ENCODE data around the gene ARHGAP25. TPM values are rescaled to one million over a fixed set of nuclear protein-coding genes. Genes with fewer than 3 reads are reported as not detected.

The ARHGAP25 gene
- total RNA-seq, 1 experiment from 2014 or later = 0.27 TPM

- H3K9me2 ChIP-seq (ENCODE audit: insufficient read depth) = no peaks in the 10 kb centered on the region
- no peak overlapping the region for H3K27ac ChIP-seq (ENCODE audit: low read depth, low read length)
- H4K20me1 ChIP-seq (ENCODE audit: insufficient read depth) = no peaks in the 10 kb centered on the region
- no peaks in the 10 kb centered on the region for H3K4me1 ChIP-seq (ENCODE audit: control insufficient read depth in 1 of 2, insufficient read depth in 2 of 2, low read length in 2 of 2)
- H3K4me3 ChIP-seq (replicated peaks in 1 of 2; ENCODE audit: low read depth in 1 of 2, low read length in 2 of 2) = no peak overlapping the region
- DNase-seq (ENCODE audit: low read depth, low spot score) (no peak), ATAC-seq (no peak)
- H3K36me3 ChIP-seq (ENCODE audit: control insufficient read depth in 1 of 2, insufficient read depth in 2 of 2, low read length in 2 of 2) = no peaks in the 10 kb centered on the region
- no peak overlapping the region for H2AFZ ChIP-seq (ENCODE audit: low read depth, low read length, poor library complexity, severe bottlenecking)
- no peaks in the 10 kb centered on the region for H3K9me3 ChIP-seq (ENCODE audit: control insufficient read depth in 1 of 2, insufficient read depth in 1 of 2, low read depth in 1 of 2, low read length in 2 of 2)
- no peak overlapping the region for H3K9ac ChIP-seq (ENCODE audit: low read length)
- H3K4me2 ChIP-seq (ENCODE audit: low read length) = no peak overlapping the region
- ChIA-PET CTCF (interaction anchor here (1.4 kb wide), 1 partner anchor 9 kb away, joined by 7 read pairs; no protein-coding TSS in a partner anchor), RAD21 (ENCODE audit: low non-redundant PET in 1 of 2, low total read pairs in 2 of 2, uncharacterized antibody in 2 of 2, unreplicated experiment in 2 of 2) (no interaction called here), POLR2A (no interaction called here)
- BruUV-seq (replicated peaks) = no TSS peak
- intact Hi-C loops (cut with micrococcal nuclease) = no loop called here
- TF ChIP-seq ZNF274 (IDR thresholded peaks at IDR 0.05; ENCODE audit: low read depth, low read length) (no peak), FOSL1 (IDR thresholded peaks at IDR 0.05; ENCODE audit: low read depth) (no peak), CEBPB (IDR thresholded peaks at IDR 0.05; ENCODE audit: low read depth) (no peak), JUND (IDR thresholded peaks at IDR 0.05) (no peak), ELF1 (IDR thresholded peaks at IDR 0.05; ENCODE audit: borderline replicate concordance, low read depth) (no peak), YY1 (IDR thresholded peaks at IDR 0.05; ENCODE audit: extremely low read depth, insufficient replicate concordance, low read depth, low read length) (no peak)
- H3K27me3 ChIP-seq (ENCODE audit: insufficient read depth, low read length) = no peaks in the 10 kb centered on the region
- no peaks in the 10 kb centered on the region for H3K79me2 ChIP-seq (ENCODE audit: insufficient read depth, low read length)
These were observed 8.2 kb downstream of the ARHGAP25 start for GRCh38 chr2:68742626-68743415.

DNA sequence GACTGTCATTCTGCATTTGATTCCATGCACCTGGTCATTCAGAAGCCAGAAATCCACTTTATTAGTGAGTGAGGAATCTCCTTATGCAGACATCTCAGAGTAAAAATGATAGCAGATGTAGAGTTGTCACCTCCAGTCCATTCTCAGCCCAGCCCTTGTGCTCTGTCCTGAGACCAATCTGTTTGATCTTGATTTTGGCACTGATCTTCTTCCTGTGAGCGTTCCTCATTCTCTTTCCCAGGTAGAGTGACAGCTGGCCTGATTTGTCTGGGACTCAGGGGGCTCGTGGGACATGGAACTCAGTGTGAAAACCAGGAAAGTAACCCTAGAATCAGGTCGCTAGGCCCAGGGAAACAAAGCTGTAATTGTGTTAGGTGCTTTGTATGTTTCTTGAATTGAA, 8.9 kb downstream of the ARHGAP25 start:
- ChIA-PET CTCF (interaction anchor here (1.4 kb wide), 1 partner anchor 8 kb away, joined by 7 read pairs; no protein-coding TSS in a partner anchor), RAD21 (ENCODE audit: low non-redundant PET in 1 of 2, low total read pairs in 2 of 2, uncharacterized antibody in 2 of 2, unreplicated experiment in 2 of 2) (no interaction called here), POLR2A (no interaction called here)
- Histone ChIP-seq H3K4me1 (ENCODE audit: control insufficient read depth in 1 of 2, insufficient read depth in 2 of 2, low read length in 2 of 2) (no peaks in the 10 kb centered on the region), H3K4me2 (ENCODE audit: low read length) (no peak overlapping the region), H3K9me2 (ENCODE audit: insufficient read depth) (no peaks in the 10 kb centered on the region), H3K9ac (ENCODE audit: low read length) (no peak overlapping the region), H2AFZ (ENCODE audit: low read depth, low read length, poor library complexity, severe bottlenecking) (no peak overlapping the region), H3K4me3 (replicated peaks in 1 of 2; ENCODE audit: low read depth in 1 of 2, low read length in 2 of 2) (no peak overlapping the region), H3K27ac (ENCODE audit: low read depth, low read length) (no peak overlapping the region), H4K20me1 (ENCODE audit: insufficient read depth) (no peaks in the 10 kb centered on the region), H3K79me2 (ENCODE audit: insufficient read depth, low read length) (no peaks in the 10 kb centered on the region), H3K36me3 (ENCODE audit: control insufficient read depth in 1 of 2, insufficient read depth in 2 of 2, low read length in 2 of 2) (no peaks in the 10 kb centered on the region), H3K27me3 (ENCODE audit: insufficient read depth, low read length) (no peaks in the 10 kb centered on the region), H3K9me3 (ENCODE audit: control insufficient read depth in 1 of 2, insufficient read depth in 1 of 2, low read depth in 1 of 2, low read length in 2 of 2) (no peaks in the 10 kb centered on the region)
- no peak for ATAC-seq
- TF ChIP-seq ZFX (IDR thresholded peaks at IDR 0.05) (no peak), POLR2AphosphoS5 (IDR thresholded peaks at IDR 0.05; ENCODE audit: low read depth, low read length) (no peak), CBX3 (IDR thresholded peaks at IDR 0.05; ENCODE audit: low read depth) (no peak), ZBTB33 (IDR thresholded peaks at IDR 0.05; ENCODE audit: extremely low read depth, insufficient replicate concordance, low read length) (no peak), TCF7L2 (IDR thresholded peaks at IDR 0.05; ENCODE audit: borderline replicate concordance, extremely low read depth, insufficient read depth, insufficient read length) (no peak), REST (IDR thresholded peaks at IDR 0.05; ENCODE audit: low read depth) (no peak), SP1 (IDR thresholded peaks at IDR 0.05; ENCODE audit: low read depth) (no peak)
- TF ChIP-seq, protein P1, sequence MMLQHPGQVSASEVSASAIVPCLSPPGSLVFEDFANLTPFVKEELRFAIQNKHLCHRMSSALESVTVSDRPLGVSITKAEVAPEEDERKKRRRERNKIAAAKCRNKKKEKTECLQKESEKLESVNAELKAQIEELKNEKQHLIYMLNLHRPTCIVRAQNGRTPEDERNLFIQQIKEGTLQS (IDR thresholded peaks at IDR 0.05) = no peak
- DNase-seq (ENCODE audit: low read depth, low spot score) = no peak
- intact Hi-C loops (cut with micrococcal nuclease) = no loop called here
- BruUV-seq (replicated peaks) = no TSS peak
